GM12878 (cell line): Measurements from ENCODE around the gene SLC22A23. TPM values are rescaled to one million over a fixed set of nuclear protein-coding genes. Genes with fewer than 3 reads are reported as not detected.

Experiments
- ATAC-seq: fragments of 200-7000 bp; cut with Tn5 transposase; 3 replicates; pipeline ENCODE4 v1.9.1; 2020; ENCODE audit warnings: mild to moderate bottlenecking, moderate library complexity
- BruUV-seq: library from RNA; stranded (reverse); fragments of 400-500 nt; replicated peaks from 2 replicates; lab custom pipeline; 2021; lab: Mats Ljungman, UMichigan
- CTCF ChIA-PET: fragments of 300-600 bp; sonication (Branson Sonifier 250); formaldehyde crosslinking; extraction: SDS; loops from one replicate; lab custom pipeline; 2021; ENCODE audit warnings: inconsistent platforms; lab: Yijun Ruan, JAX
- POLR2A ChIA-PET: fragments of 350-600 bp; formaldehyde crosslinking; extraction: SDS; loops from one replicate; lab custom pipeline; 2021; ENCODE audit warnings: inconsistent platforms; lab: Charles Lee
- RAD21 ChIA-PET: fragments of 300-600 bp; sonication (Branson Sonifier 250); formaldehyde crosslinking; loops from one replicate; lab custom pipeline; 2023; ENCODE audit warnings: antibody characterized with exemption; ENCODE audit not compliant: unreplicated experiment; lab: Charles Lee
- SMC1A ChIA-PET: fragments of 300-600 bp; sonication (Branson Sonifier 250); formaldehyde crosslinking; loops from one replicate; lab custom pipeline; 2023; ENCODE audit not compliant: unreplicated experiment, uncharacterized antibody; lab: Charles Lee
- DNase-seq: peaks from one replicate; pipeline ENCODE4 v3.0.0-alpha.2; 2011; ENCODE audit warnings: low read depth, low spot score
- FAIRE-seq: peaks from 3 replicates; lab custom pipeline; 2011; peaks lifted over from hg19 to GRCh38; lab: Jason Lieb, UNC
- H2AFZ ChIP-seq: 2 replicates; pipeline ENCODE4 v1.6.0; 2011; ENCODE audit warnings: low read depth, low read length, control low read depth; ENCODE audit not compliant: control insufficient read depth
- H3K27ac ChIP-seq: 2 replicates; pipeline ENCODE4 v1.5.1; 2011; ENCODE audit warnings: control low read depth; ENCODE audit not compliant: control insufficient read depth, insufficient read depth
- H3K27me3 ChIP-seq, 2 experiments: replicated peaks in 1 of 2; 2 replicates each; pipeline versions ENCODE4 v1.6.0 to v1.6.1; 2011; ENCODE audit warnings: low read length in 1 of 2; ENCODE audit not compliant: control insufficient read depth in 2 of 2, insufficient read depth in 2 of 2
- H3K36me3 ChIP-seq, 2 experiments: 2 replicates each; pipeline ENCODE4 v1.5.1; 2011; ENCODE audit warnings: low read length in 1 of 2; ENCODE audit not compliant: control insufficient read depth in 2 of 2, insufficient read depth in 2 of 2
- H3K4me1 ChIP-seq: 2 replicates; pipeline ENCODE4 v1.6.1; 2011; ENCODE audit warnings: mild to moderate bottlenecking, low read length, moderate library complexity, mixed read lengths; ENCODE audit not compliant: control insufficient read depth, insufficient read depth
- H3K4me2 ChIP-seq: 2 replicates; pipeline ENCODE4 v1.6.0; 2011; ENCODE audit warnings: control low read depth; ENCODE audit not compliant: control insufficient read depth, insufficient read depth
- H3K4me3 ChIP-seq: fragments of 200-600 bp; sonication (generic); 2 replicates; pipeline ENCODE4 v1.5.1; 2016
- H3K79me2 ChIP-seq: 2 replicates; pipeline ENCODE4 v1.6.0; 2011; ENCODE audit warnings: low read length; ENCODE audit not compliant: control insufficient read depth, insufficient read depth
- H3K9ac ChIP-seq: 2 replicates; pipeline ENCODE4 v1.8.0; 2011; ENCODE audit warnings: low read length, control low read depth, mixed read lengths; ENCODE audit not compliant: control insufficient read depth, insufficient read depth
- H3K9me3 ChIP-seq: replicated peaks from 3 replicates; pipeline ENCODE4 v1.5.1; 2011; ENCODE audit warnings: mild to moderate bottlenecking, low read length; ENCODE audit not compliant: control insufficient read depth, insufficient read depth
- H4K20me1 ChIP-seq: 2 replicates; pipeline ENCODE4 v1.6.0; 2011; ENCODE audit not compliant: control insufficient read depth, insufficient read depth
- BACH1 ChIP-seq: fragments of 450-650 bp; IDR thresholded peaks from 2 replicates; pipeline ENCODE4 v1.6.1; 2017; ENCODE audit warnings: mild to moderate bottlenecking, borderline replicate concordance
- BCLAF1 ChIP-seq: fragments of 450-650 bp; IDR thresholded peaks from 2 replicates; pipeline ENCODE4 v1.6.1; 2017; ENCODE audit warnings: antibody characterized with exemption, mild to moderate bottlenecking, moderate library complexity
- MXI1 ChIP-seq: fragments of 150-350 bp; IDR thresholded peaks from 2 replicates; pipeline ENCODE4 v1.6.1; 2011; ENCODE audit warnings: low read depth, mild to moderate bottlenecking, inconsistent platforms, low read length, improper control_type of control experiment
- RFX5 ChIP-seq: IDR thresholded peaks from 2 replicates; pipeline ENCODE4 v1.6.1; 2011; ENCODE audit warnings: low read depth, low read length, improper control_type of control experiment
- SMAD1 ChIP-seq: fragments of 450-650 bp; IDR thresholded peaks from 2 replicates; pipeline ENCODE4 v1.6.1; 2018; ENCODE audit warnings: mild to moderate bottlenecking, low read depth; ENCODE audit not compliant: partially characterized antibody
- TBL1XR1 ChIP-seq: IDR thresholded peaks from 2 replicates; pipeline ENCODE4 v1.6.1; 2012; ENCODE audit warnings: low read depth, low read length, improper control_type of control experiment
- TCF12 ChIP-seq: IDR thresholded peaks from 2 replicates; pipeline ENCODE4 v1.6.1; 2011; ENCODE audit warnings: low read depth, mild to moderate bottlenecking, low read length
- ZZZ3 ChIP-seq: IDR thresholded peaks from 2 replicates; pipeline ENCODE4 v1.6.1; 2011; ENCODE audit warnings: low read depth; ENCODE audit not compliant: control insufficient read depth, insufficient read length
- WGBS: methylation state at CpG from one replicate; pipeline ENCODE4 v1.1.6; 2016; ENCODE audit warnings: low lambda C conversion rate; ENCODE audit not compliant: insufficient replicate concordance, insufficient coverage; ENCODE audit errors: missing lambda C conversion rate; 5-methylcytosine and 5-hydroxymethylcytosine counted together
- in situ Hi-C: fragments of 300-500 bp; cut with MboI; formaldehyde crosslinking; loops from 9 replicates; pipeline ENCODE4 v1.14.3; 2018; ENCODE audit warnings: mixed read lengths
- intact Hi-C: fragments of 100-400 bp; cut with micrococcal nuclease; formaldehyde crosslinking; loops from one replicate; pipeline ENCODE4 v1.14.2; 2022; ENCODE audit not compliant: unreplicated experiment
- polyA plus RNA-seq, 11 experiments: library from polyadenylated mRNA; depleted of rRNA in 4 of 11; unstranded in 6 of 11; stranded (reverse) in 5 of 11; fragments of >200 nt; fragmentation: Nextera tagmentation in 4 of 11; fragmentation: Illumina TruSeq in 1 of 11; extraction: Ambion mirVana in 4 of 11; extraction: Trizol in 1 of 11; gene quantifications; 1 replicate in 1 of 11; 2 replicates in 10 of 11; pipeline versions ENCODE4 v1.2.1 to v1.2.3, GENCODE V29; 2011 to 2016; ENCODE audit warnings: inconsistent platforms in 2 of 11, missing spikeins in 2 of 11, low read depth in 1 of 11
- total RNA-seq, 4 experiments: library from RNA; depleted of rRNA in 3 of 4; stranded (reverse); fragments of >200 nt in 3 of 4; fragmentation: Illumina TruSeq in 1 of 4; extraction: Trizol in 1 of 4; gene quantifications; 2 replicates each; pipeline versions ENCODE4 v1.2.1 to v1.2.3, GENCODE V29; 2013 to 2021
- TF ChIP-seq, protein P1 (sequence below): fragments of 450-650 bp; IDR thresholded peaks from 2 replicates; pipeline ENCODE4 v1.6.1; 2017; ENCODE audit warnings: mild to moderate bottlenecking, moderate library complexity

Gene SLC22A23
- total and polyA plus RNA-seq, 10 of the 15 experiments (the other 5 are each of a cell fraction or from before 2014, with no cell fraction given) = 0.20 to 2.4 (median 0.74) TPM

- no TSS peak for BruUV-seq
- no peaks in the 10 kb centered on the region for H3K36me3 ChIP-seq
- no peak overlapping the region for H2AFZ ChIP-seq
- H3K4me3 ChIP-seq = no peak overlapping the region
- intact Hi-C loops (no loop called here), in situ Hi-C loops (no loop called here)
- TF ChIP-seq, protein P1, sequence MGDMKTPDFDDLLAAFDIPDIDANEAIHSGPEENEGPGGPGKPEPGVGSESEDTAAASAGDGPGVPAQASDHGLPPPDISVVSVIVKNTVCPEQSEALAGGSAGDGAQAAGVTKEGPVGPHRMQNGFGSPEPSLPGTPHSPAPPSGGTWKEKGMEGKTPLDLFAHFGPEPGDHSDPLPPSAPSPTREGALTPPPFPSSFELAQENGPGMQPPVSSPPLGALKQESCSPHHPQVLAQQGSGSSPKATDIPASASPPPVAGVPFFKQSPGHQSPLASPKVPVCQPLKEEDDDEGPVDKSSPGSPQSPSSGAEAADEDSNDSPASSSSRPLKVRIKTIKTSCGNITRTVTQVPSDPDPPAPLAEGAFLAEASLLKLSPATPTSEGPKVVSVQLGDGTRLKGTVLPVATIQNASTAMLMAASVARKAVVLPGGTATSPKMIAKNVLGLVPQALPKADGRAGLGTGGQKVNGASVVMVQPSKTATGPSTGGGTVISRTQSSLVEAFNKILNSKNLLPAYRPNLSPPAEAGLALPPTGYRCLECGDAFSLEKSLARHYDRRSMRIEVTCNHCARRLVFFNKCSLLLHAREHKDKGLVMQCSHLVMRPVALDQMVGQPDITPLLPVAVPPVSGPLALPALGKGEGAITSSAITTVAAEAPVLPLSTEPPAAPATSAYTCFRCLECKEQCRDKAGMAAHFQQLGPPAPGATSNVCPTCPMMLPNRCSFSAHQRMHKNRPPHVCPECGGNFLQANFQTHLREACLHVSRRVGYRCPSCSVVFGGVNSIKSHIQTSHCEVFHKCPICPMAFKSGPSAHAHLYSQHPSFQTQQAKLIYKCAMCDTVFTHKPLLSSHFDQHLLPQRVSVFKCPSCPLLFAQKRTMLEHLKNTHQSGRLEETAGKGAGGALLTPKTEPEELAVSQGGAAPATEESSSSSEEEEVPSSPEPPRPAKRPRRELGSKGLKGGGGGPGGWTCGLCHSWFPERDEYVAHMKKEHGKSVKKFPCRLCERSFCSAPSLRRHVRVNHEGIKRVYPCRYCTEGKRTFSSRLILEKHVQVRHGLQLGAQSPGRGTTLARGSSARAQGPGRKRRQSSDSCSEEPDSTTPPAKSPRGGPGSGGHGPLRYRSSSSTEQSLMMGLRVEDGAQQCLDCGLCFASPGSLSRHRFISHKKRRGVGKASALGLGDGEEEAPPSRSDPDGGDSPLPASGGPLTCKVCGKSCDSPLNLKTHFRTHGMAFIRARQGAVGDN = no peak
- TF ChIP-seq BCLAF1 (no peak), RFX5 (no peak), SMAD1 (no peak), ZZZ3 (no peak), TCF12 (no peak), BACH1 (no peak), MXI1 (no peak), TBL1XR1 (no peak)
- WGBS = 52% methylated on average over 12 of the region's 12 CpGs
- H3K9ac ChIP-seq = no peak overlapping the region
- POLR2A ChIA-PET = interaction anchor here (1.0 to 1.4 kb wide), 2 partner anchors 16 to 18 kb away, joined by 3 to 5 read pairs; no protein-coding TSS in a partner anchor
- no peaks in the 10 kb centered on the region for H3K27me3 ChIP-seq
- H3K27ac ChIP-seq = no peak overlapping the region
- ATAC-seq (no peak), DNase-seq (no peak), FAIRE-seq (no peak)
- no peak overlapping the region for H3K4me2 ChIP-seq
- H3K79me2 ChIP-seq = no peaks in the 10 kb centered on the region
- CTCF ChIA-PET = interaction anchor here (1.1 kb wide), 1 partner anchor 10 kb away, joined by 4 read pairs; no protein-coding TSS in a partner anchor
- RAD21 ChIA-PET = interaction anchor here (0.8 to 1.3 kb wide), 2 partner anchors 32 to 43 kb away, joined by 3 read pairs; no protein-coding TSS in a partner anchor
- H4K20me1 ChIP-seq = no peaks in the 10 kb centered on the region
- H3K9me3 ChIP-seq = no peaks in the 10 kb centered on the region
- peaks cover 13% of the 10 kb centered on the region for H3K4me1 ChIP-seq
- SMC1A ChIA-PET = interaction anchor here (0.7 to 1.2 kb wide), 2 partner anchors 9 to 34 kb away, joined by 3 read pairs; no protein-coding TSS in a partner anchor
These were observed 116.5 kb downstream of the SLC22A23 start for GRCh38 chr6:3340358-3340802.
